ENCODE results near the gene SKI.

SKI gene

DNA sequence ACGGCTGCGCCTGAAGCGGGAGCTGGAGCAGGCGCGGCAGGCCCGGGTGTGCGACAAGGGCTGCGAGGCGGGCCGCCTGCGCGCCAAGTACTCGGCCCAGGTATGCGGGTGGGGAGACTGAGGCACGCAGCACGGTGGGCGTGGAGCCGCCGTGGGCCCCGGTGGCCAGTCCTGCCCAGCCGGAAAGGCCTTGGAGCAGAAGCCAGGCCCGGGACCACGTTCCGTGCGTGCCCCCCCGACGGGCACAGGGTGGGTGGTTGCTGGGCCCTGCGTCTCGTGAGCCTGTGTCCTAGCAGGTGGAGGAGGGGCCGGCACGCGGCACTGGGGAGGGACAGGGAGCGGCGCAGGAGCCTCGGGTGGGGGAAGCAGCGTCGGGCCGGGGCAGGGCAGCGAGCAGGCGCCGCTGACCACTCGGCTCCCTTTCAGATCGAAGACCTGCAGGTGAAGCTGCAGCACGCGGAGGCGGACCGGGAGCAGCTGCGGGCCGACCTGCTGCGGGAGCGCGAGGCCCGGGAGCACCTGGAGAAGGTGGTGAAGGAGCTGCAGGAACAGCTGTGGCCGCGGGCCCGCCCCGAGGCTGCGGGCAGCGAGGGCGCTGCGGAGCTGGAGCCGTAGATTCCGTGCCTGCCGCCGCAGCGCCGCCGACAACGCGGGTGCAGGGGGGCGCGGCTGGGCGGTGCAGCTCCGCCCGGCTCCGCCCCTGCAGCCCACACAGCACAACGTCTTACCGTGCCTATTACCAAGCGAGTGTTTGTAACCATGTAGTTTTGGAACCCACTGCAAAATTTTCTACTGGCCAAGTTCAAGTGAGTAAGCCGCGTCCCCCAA lies 78.2 kb downstream of the SKI start:
- no peak for DNase-seq (ENCODE audit: low read depth)

DNA sequence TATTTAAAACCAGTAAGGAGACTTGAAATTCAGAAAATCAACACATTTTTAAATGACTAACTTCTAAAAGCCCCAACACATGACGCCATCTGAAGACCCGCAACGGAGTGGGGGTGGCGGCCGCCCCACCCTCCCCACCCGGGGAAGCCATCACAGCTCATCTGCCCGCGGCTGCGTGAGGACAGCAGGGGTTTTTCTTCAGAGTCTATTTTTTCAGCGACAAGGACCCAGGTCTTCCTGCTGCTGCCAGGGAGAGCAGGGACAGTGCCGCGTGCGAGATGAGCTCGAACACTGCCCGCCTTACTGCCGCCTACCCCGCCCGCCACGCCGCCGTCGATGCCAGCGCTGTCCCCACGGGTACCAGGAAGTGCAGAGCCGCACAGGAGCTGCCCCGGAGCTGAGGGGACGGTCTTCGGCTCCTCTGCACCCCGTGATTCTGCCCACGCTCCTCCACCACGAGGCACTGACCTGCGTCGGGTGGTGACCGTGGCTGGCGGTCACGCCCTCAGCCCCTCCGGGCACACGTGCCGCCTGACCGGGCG lies 79.0 kb downstream of the SKI start:
- no peak for DNase-seq (ENCODE audit: low read depth)

GRCh38 chr1:2307972-2308371 lies 79.9 kb downstream of the SKI start:
- no peak for DNase-seq (ENCODE audit: low read depth)

DNA sequence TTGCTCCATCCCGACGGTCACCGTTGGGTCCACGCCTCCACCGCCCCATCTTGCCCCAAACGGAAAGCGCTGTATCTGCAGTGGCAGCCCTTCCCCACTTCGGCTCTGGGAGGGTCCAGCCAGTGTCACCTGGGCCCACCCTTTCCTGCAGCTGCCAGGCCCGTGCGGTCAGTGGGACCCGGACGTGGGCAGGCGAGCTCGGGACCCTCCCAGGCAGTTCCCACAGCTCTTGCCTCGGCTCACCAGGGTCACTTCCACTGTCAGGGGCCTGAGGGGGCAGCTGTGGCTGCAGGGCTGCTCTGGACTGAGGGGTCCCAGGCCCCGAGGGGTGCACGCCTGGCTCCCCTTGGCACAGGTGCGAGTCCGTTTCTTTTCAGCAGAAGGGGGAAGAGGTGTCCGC lies 80.7 kb downstream of the SKI start:
- no peak for DNase-seq (ENCODE audit: low read depth)

DNA sequence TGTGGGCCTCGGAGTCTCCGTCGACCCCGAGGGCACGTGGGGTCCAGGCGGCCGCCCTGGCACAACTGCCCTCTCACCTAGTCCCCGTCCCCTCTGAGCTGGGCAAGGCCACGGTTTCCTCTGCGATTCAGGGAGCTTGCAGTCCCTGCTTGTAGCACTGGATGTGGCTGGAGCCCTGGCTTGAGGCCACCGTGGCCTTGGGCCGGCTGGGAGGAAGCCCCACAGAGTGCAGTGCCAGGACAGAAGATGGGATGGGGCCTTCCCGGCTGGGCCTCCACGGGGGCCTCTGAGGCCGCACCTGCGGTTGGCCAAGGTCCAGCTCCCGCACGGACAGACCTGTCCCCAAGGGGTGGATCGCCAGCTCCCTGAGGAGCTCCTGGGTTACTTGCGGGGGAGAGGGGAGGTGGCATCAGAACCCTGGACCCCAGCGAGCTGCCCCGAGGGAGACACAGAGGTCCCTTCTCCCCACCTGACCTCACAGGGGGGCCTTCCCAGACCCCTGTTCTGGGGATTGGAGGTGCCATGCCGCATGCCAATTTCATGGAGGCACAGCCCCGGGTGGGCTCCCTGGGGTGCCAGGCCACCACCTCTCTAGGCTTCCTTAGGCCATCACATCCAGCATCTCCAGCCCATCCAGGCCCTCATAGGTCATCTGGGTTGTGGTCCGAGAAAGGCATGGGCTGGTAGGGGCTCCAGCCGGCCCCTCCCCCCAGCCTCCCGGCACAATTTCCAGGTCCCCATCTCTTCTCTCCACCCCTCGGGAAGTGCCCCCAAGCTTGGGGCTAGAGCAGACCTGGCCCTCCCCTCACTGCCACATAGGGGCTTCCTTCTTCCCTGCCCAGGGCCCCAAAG lies 82.4 kb downstream of the SKI start:
- DNase-seq (ENCODE audit: low read depth) = no peak

GRCh38 chr1:2311184-2312032 lies 83.3 kb downstream of the SKI start:
- DNase-seq (ENCODE audit: low read depth) = no peak

DNA sequence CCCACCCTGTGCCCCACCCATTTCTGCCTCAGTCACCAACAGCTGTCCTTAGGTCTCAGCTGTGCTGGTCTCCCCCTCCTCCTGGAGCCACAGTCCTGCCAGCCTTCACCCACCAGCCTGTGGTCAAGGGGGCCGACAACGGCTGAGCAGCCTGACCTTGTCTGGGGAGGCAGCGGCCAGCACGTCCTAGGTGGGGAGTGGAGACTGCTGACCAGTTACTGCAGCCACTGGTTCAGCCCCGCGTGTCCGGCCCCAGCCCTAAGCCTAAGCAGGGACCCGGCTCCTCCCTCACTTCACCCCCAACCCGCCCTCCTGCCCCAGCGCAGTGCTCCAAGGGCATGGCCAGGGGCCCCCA lies 84.0 kb downstream of the SKI start:
- no peak for DNase-seq (ENCODE audit: low read depth)

GRCh38 chr1:2312515-2313301 lies 84.6 kb downstream of the SKI start:
- DNase-seq (ENCODE audit: low read depth) = no peak

DNA sequence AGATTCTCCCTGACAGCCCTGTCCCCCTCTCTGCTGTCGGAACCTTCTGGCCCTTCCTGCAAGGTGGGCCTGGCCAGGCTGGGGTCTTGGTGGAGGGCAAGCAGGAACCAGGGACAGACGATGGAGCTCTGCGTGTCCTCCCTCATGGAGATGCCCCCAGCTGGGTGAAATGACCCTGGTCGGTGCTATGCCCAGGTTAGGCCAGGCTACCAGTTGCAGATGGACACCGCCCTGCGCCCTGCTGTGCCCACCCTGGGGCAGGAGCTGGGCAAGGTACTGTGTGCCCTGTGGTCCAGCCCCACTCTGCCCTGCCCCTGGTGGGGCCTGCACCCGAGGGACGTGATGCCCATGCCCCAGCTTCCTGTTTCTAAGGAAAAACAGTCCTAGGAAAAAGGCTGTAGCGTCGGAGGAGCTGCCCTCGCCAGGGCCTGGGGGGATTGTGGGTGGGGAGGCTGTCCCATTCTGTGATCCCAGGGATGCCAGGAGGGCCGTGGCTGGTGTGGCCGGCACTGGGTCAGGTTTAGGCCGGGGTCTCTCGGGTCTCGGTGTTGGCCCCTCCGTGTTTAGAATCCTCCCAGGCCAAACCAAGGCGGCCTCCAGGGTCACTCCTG lies 85.6 kb downstream of the SKI start:
- no peak for DNase-seq (ENCODE audit: low read depth)

DNA sequence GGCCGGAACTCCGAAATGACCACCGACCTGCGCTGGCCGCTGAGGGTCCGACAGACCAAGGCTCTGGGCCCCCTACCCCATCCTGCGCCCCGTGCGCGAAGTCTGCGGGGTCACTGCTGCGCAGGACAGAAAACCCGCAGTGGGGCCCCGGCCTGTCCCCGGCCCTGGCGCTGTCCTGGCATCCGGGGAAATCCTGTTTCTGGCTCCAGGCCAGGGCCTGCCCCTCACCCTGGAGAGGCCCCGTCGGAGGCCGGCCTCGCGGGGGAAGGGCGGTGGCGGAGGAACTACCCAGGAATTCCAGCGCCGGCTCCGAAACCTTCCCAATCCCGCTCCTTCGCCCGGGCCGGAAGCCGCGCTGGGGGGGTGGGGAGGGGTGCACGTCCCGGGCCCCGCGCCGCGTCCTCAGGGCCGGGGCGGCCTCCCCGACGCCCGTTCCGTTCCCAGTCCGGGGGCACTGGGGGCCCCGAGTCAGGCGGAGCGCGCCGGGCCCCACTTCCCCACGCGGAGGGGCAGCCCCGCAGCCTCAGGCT lies 86.2 kb downstream of the SKI start:
- no peak for DNase-seq (ENCODE audit: low read depth)

GRCh38 chr1:2314803-2315673 lies 86.9 kb downstream of the SKI start:
- peak; percentile 52 for DNase-seq (ENCODE audit: low read depth)

GRCh38 chr1:2315674-2316450 lies 87.7 kb downstream of the SKI start:
- no peak for DNase-seq (ENCODE audit: low read depth)

- no peak for DNase-seq (ENCODE audit: low read depth)
Observed at GRCh38 chr1:2316451-2316961, 88.4 kb downstream of the SKI start.

GRCh38 chr1:2317230-2318065 lies 89.3 kb downstream of the SKI start:
- no peak for DNase-seq (ENCODE audit: low read depth)

DNA sequence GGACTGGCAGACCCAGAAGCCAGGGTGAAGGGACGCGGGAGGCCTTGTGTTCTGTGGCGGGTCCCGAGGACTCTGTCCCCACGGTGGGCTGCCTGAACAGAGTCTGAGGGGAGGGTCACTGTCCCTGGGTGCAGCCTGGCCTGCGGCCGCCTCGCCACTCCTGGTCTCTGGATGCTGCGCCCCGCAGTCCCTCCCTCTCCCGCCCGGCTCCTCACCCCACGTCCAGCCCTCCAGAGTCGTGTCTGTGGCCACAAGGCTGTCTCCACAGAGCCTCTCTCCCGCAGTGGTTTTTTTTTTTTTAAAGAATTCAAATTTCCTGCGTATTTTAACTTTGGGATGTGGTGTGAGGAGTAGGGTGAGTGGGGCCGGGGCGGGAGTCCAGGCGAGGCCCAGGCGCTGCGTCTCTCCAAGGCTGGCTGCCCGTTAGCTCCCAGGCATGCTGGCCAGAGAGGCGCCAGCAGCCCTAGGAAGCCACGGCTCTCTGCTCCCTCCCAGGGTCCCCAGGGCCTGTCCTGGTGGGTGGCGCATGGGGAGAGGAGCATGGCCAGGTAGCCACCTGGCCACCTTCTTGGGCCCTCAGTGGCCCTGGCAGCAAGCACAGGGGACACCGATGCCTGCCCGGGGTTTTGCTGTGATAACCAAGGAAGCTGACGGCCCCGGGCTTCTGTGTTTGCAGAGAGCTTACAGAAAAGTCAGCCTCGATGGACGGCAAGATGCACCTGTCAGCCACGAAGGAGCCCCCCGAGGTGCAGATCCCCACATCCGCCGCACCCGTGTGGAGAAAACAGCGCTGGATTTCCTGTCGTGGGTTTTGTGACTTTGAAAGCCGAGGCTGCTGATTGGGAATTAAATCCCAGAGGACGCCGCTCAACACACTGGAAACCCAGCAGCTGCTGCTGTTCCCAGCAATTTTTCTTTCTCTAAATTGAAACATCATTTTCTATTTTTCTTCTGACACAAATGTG lies 90.5 kb downstream of the SKI start:
- DNase-seq (ENCODE audit: low read depth) = no peak

DNA sequence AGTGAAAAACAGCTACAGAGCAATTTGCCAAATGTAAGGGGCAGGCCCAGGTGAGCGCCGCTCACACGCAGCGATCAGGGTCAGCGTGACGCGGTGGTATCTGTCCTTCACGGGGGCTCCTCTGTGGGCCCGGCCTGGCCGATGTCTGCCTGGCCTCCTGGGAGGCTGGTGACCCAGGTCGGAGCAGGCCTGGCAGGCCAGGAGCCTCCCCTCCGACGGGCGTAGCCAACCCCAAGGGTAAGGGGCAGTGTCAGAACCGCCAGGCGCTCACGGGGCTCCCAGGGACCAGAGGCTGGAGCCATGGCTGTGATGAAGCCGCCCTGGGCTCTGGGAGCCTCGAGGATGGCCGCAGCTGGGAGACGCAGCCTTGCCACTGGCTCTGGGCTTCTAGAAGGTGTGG lies 91.2 kb downstream of the SKI start:
- DNase-seq (ENCODE audit: low read depth) = no peak

GRCh38 chr1:2320006-2320405 lies 91.9 kb downstream of the SKI start:
- no peak for DNase-seq (ENCODE audit: low read depth)
